LNCAP (cell line): Measurements from ENCODE around the gene MAGI1.

Experiments
- TF ChIP-seq, protein P1 (sequence below): fragments of 450-650 bp; IDR thresholded peaks from 2 replicates; pipeline ENCODE4 v1.5.1; 2017; ENCODE audit warnings: mild to moderate bottlenecking

Gene MAGI1

DNA sequence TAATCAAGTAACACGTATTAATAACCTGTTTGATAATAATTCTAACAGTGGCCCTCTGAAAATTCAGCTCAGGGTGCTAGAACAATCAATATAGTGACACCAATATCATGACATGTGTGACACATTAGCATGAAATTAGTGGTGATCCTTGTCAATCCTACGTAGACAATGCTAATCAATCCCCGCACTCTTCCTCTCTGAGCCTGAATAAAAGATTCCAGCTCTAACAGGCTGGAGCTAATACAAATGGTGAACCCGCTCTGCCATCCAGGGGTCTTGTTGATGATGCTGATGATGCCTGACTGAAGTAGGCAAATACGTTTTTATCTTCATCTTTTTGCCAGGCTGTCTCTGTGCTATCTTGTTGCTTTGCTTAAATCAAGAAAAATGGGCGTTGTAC lies 462.5 kb downstream of the MAGI1 start:
- TF ChIP-seq, protein P1, sequence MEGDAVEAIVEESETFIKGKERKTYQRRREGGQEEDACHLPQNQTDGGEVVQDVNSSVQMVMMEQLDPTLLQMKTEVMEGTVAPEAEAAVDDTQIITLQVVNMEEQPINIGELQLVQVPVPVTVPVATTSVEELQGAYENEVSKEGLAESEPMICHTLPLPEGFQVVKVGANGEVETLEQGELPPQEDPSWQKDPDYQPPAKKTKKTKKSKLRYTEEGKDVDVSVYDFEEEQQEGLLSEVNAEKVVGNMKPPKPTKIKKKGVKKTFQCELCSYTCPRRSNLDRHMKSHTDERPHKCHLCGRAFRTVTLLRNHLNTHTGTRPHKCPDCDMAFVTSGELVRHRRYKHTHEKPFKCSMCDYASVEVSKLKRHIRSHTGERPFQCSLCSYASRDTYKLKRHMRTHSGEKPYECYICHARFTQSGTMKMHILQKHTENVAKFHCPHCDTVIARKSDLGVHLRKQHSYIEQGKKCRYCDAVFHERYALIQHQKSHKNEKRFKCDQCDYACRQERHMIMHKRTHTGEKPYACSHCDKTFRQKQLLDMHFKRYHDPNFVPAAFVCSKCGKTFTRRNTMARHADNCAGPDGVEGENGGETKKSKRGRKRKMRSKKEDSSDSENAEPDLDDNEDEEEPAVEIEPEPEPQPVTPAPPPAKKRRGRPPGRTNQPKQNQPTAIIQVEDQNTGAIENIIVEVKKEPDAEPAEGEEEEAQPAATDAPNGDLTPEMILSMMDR: no peak

DNA sequence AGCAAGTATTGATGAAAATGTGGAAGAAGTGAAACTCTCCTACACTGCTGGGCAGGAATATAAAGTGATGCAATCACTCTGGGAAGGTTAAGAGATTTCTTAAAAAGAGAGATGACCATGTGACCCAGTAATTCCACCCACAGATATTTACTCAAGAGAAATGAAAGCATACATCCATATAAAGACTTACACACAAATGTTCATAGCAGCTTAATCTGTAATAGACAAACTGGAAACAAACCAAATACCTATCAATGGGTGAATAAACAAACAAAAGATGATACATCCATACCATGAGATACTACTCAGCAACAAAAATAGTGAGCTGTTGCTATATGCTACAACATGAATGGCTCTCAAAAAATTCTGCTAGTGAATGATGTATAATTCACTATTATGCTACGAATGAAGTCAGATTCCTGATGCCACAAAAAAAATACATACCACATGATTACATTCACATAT lies 463.3 kb downstream of the MAGI1 start:
- TF ChIP-seq, protein P1: no peak

DNA sequence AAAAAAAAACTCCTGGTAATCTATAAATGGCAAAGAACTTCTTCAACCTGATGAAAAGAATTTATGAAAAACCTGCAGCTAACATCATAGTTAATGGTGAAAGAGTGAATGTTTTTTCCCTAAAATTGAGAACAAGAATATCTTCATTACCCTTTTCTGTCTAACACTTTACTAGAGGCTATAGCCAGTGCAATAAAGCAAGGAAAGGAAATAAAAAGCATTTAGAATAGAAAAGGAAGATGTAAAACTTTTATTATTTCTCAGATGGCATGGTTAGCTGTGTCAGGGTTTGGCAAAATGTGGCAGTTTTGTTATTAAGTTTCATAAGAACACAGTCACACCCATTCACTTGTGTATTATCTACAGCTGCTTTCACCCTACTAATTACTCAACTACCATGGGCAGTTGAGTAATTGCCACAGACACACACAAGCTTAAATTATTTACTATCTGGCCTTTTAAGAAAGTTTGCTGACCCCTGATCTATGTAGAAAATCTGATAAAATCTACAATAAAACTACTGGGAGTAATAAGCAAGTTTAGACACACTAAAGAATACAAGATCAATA lies 465.1 kb downstream of the MAGI1 start:
- TF ChIP-seq, protein P1: no peak

DNA sequence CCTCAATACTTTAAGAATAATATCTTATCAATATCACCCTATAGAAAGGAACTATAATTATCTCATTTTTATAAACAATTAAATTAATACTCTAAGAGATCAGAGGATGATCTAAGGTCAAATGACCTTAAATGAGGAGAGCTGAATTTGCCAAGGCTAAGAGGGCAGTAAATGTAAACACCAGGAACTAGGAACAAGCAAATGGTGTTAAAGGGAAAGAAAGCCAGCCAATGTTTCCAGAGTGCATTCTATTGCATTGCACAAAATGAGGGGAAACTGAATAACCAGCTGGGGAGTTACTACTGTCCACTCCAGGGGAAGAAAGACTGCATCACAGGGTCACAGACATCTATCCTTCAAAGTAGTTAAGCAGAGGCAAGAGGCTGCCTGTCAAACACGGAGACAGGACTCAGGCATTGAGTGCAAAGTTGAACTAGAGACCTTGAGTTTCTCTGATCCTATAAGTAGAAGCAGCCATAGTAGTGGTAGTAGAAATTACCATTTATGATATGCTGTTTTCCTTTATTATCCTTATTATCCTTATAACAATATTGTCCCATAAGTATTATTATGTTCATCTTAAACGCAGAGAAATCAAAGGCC lies 466.4 kb downstream of the MAGI1 start:
- TF ChIP-seq, protein P1: no peak

DNA sequence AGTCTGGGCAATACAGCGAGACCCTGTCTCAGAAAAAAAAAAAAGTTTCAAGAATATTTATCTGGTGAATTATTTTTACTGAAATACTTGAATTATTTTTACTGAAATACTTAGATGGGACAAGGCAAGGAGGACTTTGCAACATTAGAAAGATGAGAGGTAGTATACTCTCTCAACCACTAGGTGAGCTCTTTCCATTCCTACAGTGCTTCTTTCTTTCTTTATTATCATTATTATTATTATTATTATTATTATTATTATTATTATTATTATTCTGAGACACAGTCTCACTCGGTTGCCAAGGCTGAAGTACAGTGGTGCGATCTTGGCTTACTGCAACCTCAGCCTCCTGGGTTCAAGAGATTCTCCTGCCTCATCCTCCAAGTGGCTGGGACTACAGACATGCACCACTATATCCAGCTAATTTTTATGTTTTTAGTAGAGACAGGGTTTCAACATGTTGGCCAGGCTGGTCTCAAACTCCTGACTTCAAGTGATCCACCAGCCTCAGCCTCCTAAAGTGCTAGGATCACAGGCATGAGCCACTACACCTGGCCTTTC lies 468.8 kb downstream of the MAGI1 start:
- TF ChIP-seq, protein P1: no peak

DNA sequence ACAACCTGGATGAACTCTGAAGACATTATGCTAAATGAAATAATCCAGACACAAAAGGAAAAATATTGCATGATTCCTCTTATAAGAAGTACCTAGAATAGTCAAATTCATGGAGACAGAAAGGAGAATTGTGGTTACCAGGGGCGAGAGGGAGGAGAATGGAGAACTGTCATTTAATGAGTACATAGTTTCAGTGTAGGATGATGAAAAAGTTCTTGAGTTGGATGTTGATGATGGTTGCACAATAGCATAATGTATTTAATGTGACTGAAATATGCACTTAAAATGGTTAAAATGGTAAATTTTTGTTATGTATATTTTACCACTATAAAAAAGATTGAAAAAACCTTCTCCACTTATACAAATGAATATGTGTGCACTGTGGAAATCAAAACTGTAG lies 469.6 kb downstream of the MAGI1 start:
- TF ChIP-seq, protein P1: no peak

DNA sequence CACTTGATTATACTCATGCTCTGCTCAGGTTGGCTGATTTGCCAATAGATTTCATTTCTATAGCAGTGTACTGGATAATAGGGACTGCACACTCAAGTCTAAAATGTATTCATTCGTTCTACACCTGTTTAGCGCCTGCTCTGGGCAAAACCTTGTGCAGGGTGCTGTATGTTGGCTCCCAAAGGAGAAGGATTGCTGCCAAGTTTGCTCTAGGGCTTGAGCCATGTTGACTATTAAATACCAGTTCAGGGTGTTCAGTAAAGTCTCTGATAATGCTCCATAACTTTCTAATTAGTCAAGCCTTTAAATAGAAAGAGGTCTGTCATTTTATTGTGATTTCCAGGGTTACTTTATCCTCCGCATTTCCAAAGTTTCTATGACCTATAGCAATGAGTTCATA lies 470.2 kb downstream of the MAGI1 start:
- TF ChIP-seq, protein P1: no peak
